Measurements from ENCODE around the gene C17orf107.

The C17orf107 gene

GRCh38 chr17:4948166-4948930 lies 49.0 kb downstream of the C17orf107 start, which contains the start of gene PFN1:
PFN1 (minus strand) TSS chr17:4948530; CDS start chr17:4948394, 136 bp downstream.
- peak; percentile 77 to 87 for DNase-seq (ENCODE audit: extremely low read depth in 1 of 2, low read depth in 1 of 2)

GRCh38 chr17:4948931-4949320 lies 49.6 kb downstream of the C17orf107 start:
- DNase-seq (ENCODE audit: extremely low read depth in 1 of 2, low read depth in 1 of 2): peak in 1 of 2 donors; percentile 64

DNA sequence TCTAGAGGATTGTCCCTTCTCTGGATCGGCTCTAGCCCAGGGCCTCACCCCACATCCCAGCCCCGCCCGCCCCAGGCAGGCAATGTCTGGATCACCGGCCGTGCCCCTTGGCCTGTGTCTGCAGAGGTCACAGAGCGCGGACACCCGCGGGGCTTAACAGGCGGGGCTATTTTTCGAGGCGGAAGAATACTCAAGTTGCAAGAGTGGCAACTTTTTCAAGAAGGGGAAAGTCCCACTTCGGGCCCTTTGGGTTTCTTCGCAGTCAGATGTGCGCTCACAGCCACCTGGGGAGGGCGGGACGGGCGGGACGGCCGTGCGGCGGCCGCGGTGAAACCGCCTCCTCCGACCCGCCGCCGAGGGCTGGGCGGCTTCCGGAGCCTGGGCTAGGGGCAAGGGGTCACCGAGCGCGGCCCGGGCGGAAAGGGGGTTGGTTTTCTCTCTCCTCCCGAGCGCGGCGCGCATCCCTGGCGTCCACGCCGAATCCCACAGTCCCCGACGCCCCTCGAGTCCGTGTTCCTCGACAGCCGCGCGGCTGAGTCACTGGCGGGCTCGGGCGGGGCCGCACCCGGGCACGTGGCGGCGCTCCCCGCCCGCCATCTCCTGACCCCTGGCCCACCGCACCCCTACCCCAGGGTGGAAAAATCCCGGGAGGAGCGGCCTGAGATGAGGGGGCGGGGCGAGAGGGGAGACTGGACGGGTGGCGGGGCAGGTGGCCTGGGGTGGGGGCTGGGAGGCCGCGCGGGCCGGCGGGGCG lies 50.2 kb downstream of the C17orf107 start:
- peak in 1 of 2 donors; percentile 60 for DNase-seq (ENCODE audit: extremely low read depth in 1 of 2, low read depth in 1 of 2)

GRCh38 chr17:4950075-4950745 lies 50.9 kb downstream of the C17orf107 start:
- no peak for DNase-seq (ENCODE audit: extremely low read depth in 1 of 2, low read depth in 1 of 2)

DNA sequence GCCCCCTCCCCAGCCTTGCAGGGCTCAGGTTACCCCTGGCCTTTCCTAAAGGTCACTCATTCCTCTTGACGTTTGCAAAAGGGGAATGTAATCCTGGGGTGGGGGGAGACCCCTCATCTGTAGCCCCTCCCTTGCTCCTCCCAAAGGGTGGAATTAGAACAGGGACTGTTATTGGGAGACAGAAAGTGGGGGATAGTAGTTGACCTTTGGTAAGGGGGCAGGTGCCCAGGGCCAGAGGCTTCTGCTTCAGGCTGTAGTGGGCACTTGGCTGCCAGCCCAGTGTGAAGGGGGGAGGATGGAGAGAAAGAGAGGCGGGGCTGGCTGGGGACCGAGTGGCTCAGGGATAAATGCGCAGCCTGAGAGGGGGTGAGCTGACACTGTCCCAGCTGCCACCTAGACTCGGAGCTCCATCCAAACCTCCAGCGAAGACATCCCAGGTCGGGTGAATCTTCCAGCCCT lies 51.4 kb downstream of the C17orf107 start, which contains the start of gene ENO3:
Gene ENO3, plus strand, starts transcription at position 374 of the 459 bp plus-strand sequence. CDS start 711 bp downstream, outside the sequence.
- DNase-seq (ENCODE audit: extremely low read depth in 1 of 2, low read depth in 1 of 2): no peak

DNA sequence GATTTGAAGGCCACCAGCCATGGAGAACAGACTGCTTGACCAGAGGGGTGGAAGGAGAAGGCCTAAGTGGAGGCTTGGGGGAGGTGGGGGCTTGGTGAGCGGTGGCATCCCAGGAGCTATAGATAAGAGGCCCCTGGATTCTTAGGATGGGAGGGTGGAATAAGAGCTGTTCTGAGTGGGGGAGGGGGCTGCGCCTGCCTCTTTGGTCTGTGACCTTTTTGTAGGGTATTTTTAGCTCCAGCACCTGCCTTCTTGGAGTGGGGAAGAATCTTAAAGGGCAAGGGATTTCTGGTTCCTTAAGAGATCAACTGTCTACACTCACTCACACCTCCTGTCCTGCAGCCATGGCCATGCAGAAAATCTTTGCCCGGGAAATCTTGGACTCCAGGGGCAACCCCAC lies 52.1 kb downstream of the C17orf107 start:
- no peak for DNase-seq (ENCODE audit: extremely low read depth in 1 of 2, low read depth in 1 of 2)
